ENCODE measurements around the gene RESF1.

DNA sequence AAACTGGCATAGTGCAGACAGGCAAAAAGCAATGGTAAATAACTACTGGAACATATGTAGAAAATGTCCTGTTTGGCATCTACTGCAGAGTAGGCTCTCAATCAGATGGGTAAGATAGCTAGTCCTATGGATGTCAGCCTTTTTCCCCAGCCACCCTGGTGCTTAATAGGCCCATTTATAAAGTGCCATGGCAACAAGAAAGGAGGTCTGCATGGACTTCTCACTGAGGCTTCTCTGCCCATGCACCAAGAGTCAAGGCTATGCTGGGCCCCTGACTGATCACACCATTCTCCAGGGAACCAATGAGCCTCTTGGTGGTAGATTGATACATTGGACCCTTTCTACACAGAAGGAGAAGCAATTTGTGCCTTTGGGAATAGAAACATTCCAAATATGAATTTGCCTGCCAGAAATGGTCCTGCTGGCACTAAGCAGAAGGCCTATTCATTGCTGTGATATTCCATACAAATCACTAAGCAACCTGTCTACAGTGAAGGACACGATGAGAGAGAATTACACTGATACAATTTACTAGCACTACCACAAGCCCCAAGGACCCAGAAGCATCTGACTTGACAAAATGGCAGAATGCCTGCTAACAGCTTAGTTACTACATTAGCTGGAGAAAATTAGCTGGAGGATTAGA lies 43.8 kb downstream of the RESF1 start:
- TF ChIP-seq, protein P1, sequence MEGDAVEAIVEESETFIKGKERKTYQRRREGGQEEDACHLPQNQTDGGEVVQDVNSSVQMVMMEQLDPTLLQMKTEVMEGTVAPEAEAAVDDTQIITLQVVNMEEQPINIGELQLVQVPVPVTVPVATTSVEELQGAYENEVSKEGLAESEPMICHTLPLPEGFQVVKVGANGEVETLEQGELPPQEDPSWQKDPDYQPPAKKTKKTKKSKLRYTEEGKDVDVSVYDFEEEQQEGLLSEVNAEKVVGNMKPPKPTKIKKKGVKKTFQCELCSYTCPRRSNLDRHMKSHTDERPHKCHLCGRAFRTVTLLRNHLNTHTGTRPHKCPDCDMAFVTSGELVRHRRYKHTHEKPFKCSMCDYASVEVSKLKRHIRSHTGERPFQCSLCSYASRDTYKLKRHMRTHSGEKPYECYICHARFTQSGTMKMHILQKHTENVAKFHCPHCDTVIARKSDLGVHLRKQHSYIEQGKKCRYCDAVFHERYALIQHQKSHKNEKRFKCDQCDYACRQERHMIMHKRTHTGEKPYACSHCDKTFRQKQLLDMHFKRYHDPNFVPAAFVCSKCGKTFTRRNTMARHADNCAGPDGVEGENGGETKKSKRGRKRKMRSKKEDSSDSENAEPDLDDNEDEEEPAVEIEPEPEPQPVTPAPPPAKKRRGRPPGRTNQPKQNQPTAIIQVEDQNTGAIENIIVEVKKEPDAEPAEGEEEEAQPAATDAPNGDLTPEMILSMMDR (IDR thresholded peaks at IDR 0.05 in 8 of 11, conservative IDR thresholded peaks at IDR 0.05 in 3 of 11) = no peak
- TF ChIP-seq POLR2AphosphoS5 (IDR thresholded peaks at IDR 0.05) = no peak
- no peak for TF ChIP-seq POLR2A (IDR thresholded peaks at IDR 0.05)

All from spleen (tissue), 7 donors.